A673 (cell line): ENCODE results near the gene ZNF883.

Experiments
- EZH2 ChIP-seq: fragments of 200-600 bp; sonication (generic); IDR thresholded peaks from 2 replicates; pipeline ENCODE4 v1.6.1; 2017; ENCODE audit warnings: borderline replicate concordance, low read depth, mild to moderate bottlenecking, mixed read lengths, antibody characterized with exemption, low read length; ENCODE audit not compliant: poor library complexity, severe bottlenecking
- TF ChIP-seq, protein P1 (sequence below): fragments of 300-800, 200-600 bp; sonication (generic); conservative IDR thresholded peaks from 2 replicates; pipeline ENCODE4 v1.5.1; 2017; ENCODE audit warnings: low read depth, mild to moderate bottlenecking, antibody characterized with exemption, low read length, moderate library complexity, mixed read lengths

DNA sequence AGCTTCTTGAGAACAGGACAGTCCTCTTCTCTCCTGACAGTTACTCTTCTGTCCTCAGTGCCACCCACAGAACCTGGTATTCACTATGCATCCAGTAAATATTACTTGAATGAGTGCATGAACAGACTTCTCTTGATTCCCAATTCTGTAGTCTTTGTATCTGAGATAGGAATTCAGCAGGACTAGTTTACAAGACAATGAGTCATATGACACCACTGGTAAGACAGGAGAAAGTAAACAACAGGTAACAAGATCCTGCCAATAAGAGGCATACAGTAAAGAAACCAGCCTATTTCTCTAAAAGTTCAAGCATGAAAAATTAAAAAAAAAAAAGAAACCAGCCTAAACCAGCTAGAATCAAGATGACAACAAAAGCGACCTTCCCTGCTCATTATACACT is 6.2 kb downstream of the ZNF883 start:
- TF ChIP-seq, protein P1, sequence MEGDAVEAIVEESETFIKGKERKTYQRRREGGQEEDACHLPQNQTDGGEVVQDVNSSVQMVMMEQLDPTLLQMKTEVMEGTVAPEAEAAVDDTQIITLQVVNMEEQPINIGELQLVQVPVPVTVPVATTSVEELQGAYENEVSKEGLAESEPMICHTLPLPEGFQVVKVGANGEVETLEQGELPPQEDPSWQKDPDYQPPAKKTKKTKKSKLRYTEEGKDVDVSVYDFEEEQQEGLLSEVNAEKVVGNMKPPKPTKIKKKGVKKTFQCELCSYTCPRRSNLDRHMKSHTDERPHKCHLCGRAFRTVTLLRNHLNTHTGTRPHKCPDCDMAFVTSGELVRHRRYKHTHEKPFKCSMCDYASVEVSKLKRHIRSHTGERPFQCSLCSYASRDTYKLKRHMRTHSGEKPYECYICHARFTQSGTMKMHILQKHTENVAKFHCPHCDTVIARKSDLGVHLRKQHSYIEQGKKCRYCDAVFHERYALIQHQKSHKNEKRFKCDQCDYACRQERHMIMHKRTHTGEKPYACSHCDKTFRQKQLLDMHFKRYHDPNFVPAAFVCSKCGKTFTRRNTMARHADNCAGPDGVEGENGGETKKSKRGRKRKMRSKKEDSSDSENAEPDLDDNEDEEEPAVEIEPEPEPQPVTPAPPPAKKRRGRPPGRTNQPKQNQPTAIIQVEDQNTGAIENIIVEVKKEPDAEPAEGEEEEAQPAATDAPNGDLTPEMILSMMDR, result no peak
- TF ChIP-seq EZH2, result no peak
